A549 (cell line): Measurements from ENCODE around the gene FAM163A. TPM values are rescaled to one million over a fixed set of nuclear protein-coding genes. Genes with fewer than 3 reads are reported as not detected.

Source experiments
- ATAC-seq, 2 experiments: fragments of 200-7000 bp in 1 of 2; fragments of >200 bp in 1 of 2; cut with Nextera tagmentation in 1 of 2; cut with Tn5 transposase in 1 of 2; 3 replicates each; pipeline versions ENCODE4 v1.8.0 to v1.9.1; 2018 to 2020; ENCODE audit warnings: mild to moderate bottlenecking in 1 of 2, moderate library complexity in 1 of 2
- CTCF ChIA-PET: fragments of 300-600 bp; sonication (Branson Sonifier 250); formaldehyde crosslinking; extraction: SDS; loops from one replicate; lab custom pipeline; 2021; ENCODE audit warnings: antibody characterized with exemption, inconsistent platforms; lab: Yijun Ruan, JAX
- POLR2A ChIA-PET: fragments of 350-600 bp; formaldehyde crosslinking; extraction: SDS; loops from one replicate; lab custom pipeline; 2021; ENCODE audit warnings: antibody characterized with exemption, inconsistent platforms; lab: Yijun Ruan, JAX
- DNase-seq, 2 experiments: peaks; one replicate each; pipeline versions ENCODE4 v3.0.0 to v3.0.0-alpha.2; 2011 to 2016; ENCODE audit warnings: low read depth in 1 of 2, low spot score in 1 of 2
- FAIRE-seq: peaks from 2 replicates; lab custom pipeline; 2011; peaks lifted over from hg19 to GRCh38; lab: Jason Lieb, UNC
- H3K27ac ChIP-seq, 2 experiments: fragments of >200 bp; sonication (Bioruptor Twin); formaldehyde crosslinking; 3 replicates each; pipeline ENCODE4 v1.5.1; 2016 to 2017
- H3K4me1 ChIP-seq: fragments of >200 bp; sonication (Bioruptor Twin); formaldehyde crosslinking; 3 replicates; pipeline ENCODE4 v1.6.1; 2016
- H3K4me2 ChIP-seq: fragments of >200 bp; sonication (Bioruptor Twin); formaldehyde crosslinking; 3 replicates; pipeline ENCODE4 v1.6.1; 2016
- H3K4me3 ChIP-seq: fragments of >200 bp; sonication (Bioruptor Twin); formaldehyde crosslinking; 3 replicates; pipeline ENCODE4 v1.5.1; 2016
- H3K9me3 ChIP-seq: fragments of >200 bp; sonication (Bioruptor Twin); formaldehyde crosslinking; 3 replicates; pipeline ENCODE4 v1.6.1; 2016
- BHLHE40 ChIP-seq: IDR thresholded peaks from 2 replicates; pipeline ENCODE4 v1.6.1; 2012; ENCODE audit warnings: low read depth, low read length, inconsistent platforms
- CBX2 ChIP-seq: fragments of 200-600 bp; sonication (generic); IDR thresholded peaks from 2 replicates; pipeline ENCODE4 v1.6.1; 2016; ENCODE audit warnings: low read depth, mild to moderate bottlenecking, borderline replicate concordance
- CHD2 ChIP-seq: fragments of 150-350 bp; IDR thresholded peaks from 2 replicates; pipeline ENCODE4 v1.6.1; 2014; ENCODE audit warnings: low read length; ENCODE audit not compliant: partially characterized antibody
- EHF ChIP-seq: fragments of 250-450 bp; sonication (Bioruptor Pico); IDR thresholded peaks from 2 replicates; pipeline ENCODE4 v1.5.0; 2020; ENCODE audit warnings: mild to moderate bottlenecking
- EHMT2 ChIP-seq: fragments of 200-600 bp; sonication (generic); IDR thresholded peaks from 2 replicates; pipeline ENCODE4 v1.6.1; 2016; ENCODE audit warnings: antibody characterized with exemption, low read depth, mild to moderate bottlenecking, moderate library complexity
- ESRRA ChIP-seq: fragments of 150-350 bp; IDR thresholded peaks from 2 replicates; pipeline ENCODE4 v1.6.1; 2014; ENCODE audit warnings: mild to moderate bottlenecking, low read length, borderline replicate concordance
- HDAC2 ChIP-seq: fragments of 200-600 bp; sonication (generic); IDR thresholded peaks from 2 replicates; pipeline ENCODE4 v1.6.1; 2016
- HOXB5 ChIP-seq: fragments of 250-450 bp; sonication (Bioruptor Pico); IDR thresholded peaks from 2 replicates; pipeline ENCODE4 v1.5.0; 2020; ENCODE audit warnings: mild to moderate bottlenecking, moderate library complexity
- JUN ChIP-seq, 2 experiments: fragments of >200 bp; sonication (Bioruptor Twin); formaldehyde crosslinking; IDR thresholded peaks; 2 replicates in 1 of 2; 3 replicates in 1 of 2; pipeline ENCODE4 v1.6.1; 2016 to 2017
- JUNB ChIP-seq: fragments of >200 bp; sonication (Bioruptor Twin); formaldehyde crosslinking; IDR thresholded peaks from 2 replicates; pipeline ENCODE4 v1.6.1; 2016
- MAFK ChIP-seq: fragments of 450-650 bp; IDR thresholded peaks from 2 replicates; pipeline ENCODE4 v1.6.1; 2014; ENCODE audit not compliant: partially characterized antibody
- MAZ ChIP-seq: fragments of 150-350 bp; IDR thresholded peaks from 2 replicates; pipeline ENCODE4 v1.6.1; 2014; ENCODE audit warnings: antibody characterized with exemption, low read depth, low read length, borderline replicate concordance
- MYC ChIP-seq: IDR thresholded peaks from 2 replicates; pipeline ENCODE4 v1.6.1; 2012; ENCODE audit warnings: mild to moderate bottlenecking, inconsistent platforms, low read length, improper control_type of control experiment, borderline replicate concordance
- PHF8 ChIP-seq: fragments of 200-600 bp; sonication (generic); IDR thresholded peaks from 2 replicates; pipeline ENCODE4 v1.6.1; 2016; ENCODE audit warnings: low read depth, mild to moderate bottlenecking, antibody characterized with exemption, moderate library complexity, borderline replicate concordance
- POLR2AphosphoS2 ChIP-seq: conservative IDR thresholded peaks from 2 replicates; pipeline ENCODE4 v1.6.1; 2012; ENCODE audit warnings: low read length, improper control_type of control experiment, inconsistent platforms
- RAD21 ChIP-seq, 2 experiments: fragments of >200 bp in 1 of 2; sonication (Bioruptor Twin) in 1 of 2; formaldehyde crosslinking in 1 of 2; IDR thresholded peaks in 1 of 2; conservative IDR thresholded peaks in 1 of 2; 2 replicates in 1 of 2; 3 replicates in 1 of 2; pipeline ENCODE4 v1.6.1; 2012 to 2018; ENCODE audit warnings: inconsistent platforms in 1 of 2
- RFX5 ChIP-seq: fragments of 450-650 bp; IDR thresholded peaks from 2 replicates; pipeline ENCODE4 v1.7.1; 2014; ENCODE audit warnings: antibody characterized with exemption, mild to moderate bottlenecking, moderate library complexity
- RNF2 ChIP-seq: fragments of 200-600 bp; sonication (generic); IDR thresholded peaks from 2 replicates; pipeline ENCODE4 v1.6.1; 2016; ENCODE audit warnings: low read depth, mild to moderate bottlenecking, antibody characterized with exemption, moderate library complexity, borderline replicate concordance
- SMC3 ChIP-seq: fragments of >200 bp; sonication (Bioruptor Twin); formaldehyde crosslinking; IDR thresholded peaks from 3 replicates; pipeline ENCODE4 v1.6.1; 2018; ENCODE audit warnings: inconsistent platforms
- SREBF2 ChIP-seq: fragments of 450-650 bp; IDR thresholded peaks from 2 replicates; pipeline ENCODE4 v1.6.1; 2014; ENCODE audit warnings: mild to moderate bottlenecking, moderate library complexity
- TP53 ChIP-seq: fragments of 250-450 bp; sonication (Bioruptor Pico); IDR thresholded peaks from 2 replicates; pipeline ENCODE4 v1.5.0; 2021; ENCODE audit warnings: mild to moderate bottlenecking, moderate library complexity
- ZC3H11A ChIP-seq: fragments of 450-650 bp; IDR thresholded peaks from 2 replicates; pipeline ENCODE4 v1.6.1; 2014; ENCODE audit warnings: antibody characterized with exemption, mild to moderate bottlenecking
- ZFP36 ChIP-seq: fragments of 450-650 bp; IDR thresholded peaks from 2 replicates; pipeline ENCODE4 v1.6.1; 2014; ENCODE audit warnings: borderline replicate concordance; ENCODE audit not compliant: partially characterized antibody
- ZNF302 ChIP-seq: fragments of 250-450 bp; sonication (Bioruptor Pico); IDR thresholded peaks from 2 replicates; pipeline ENCODE4 v1.9.0; 2021; ENCODE audit warnings: inconsistent platforms, mild to moderate bottlenecking, moderate library complexity
- ZSCAN20 ChIP-seq: fragments of 250-450 bp; sonication (Bioruptor Pico); IDR thresholded peaks from 2 replicates; pipeline ENCODE4 v1.8.0; 2022; ENCODE audit warnings: mild to moderate bottlenecking, moderate library complexity
- WGBS: methylation state at CpG from one replicate; pipeline ENCODE4 v1.1.6; 2017; ENCODE audit errors: missing lambda C conversion rate; 5-methylcytosine and 5-hydroxymethylcytosine counted together
- polyA plus RNA-seq, 4 experiments: library from polyadenylated mRNA; depleted of rRNA in 3 of 4; stranded (reverse); fragments of >200 nt; fragmentation: RNase III in 1 of 4; extraction: RNeasy Plus Mini Kit Qiagen cat#74134 plus additional on column Dnase treatment in 1 of 4; gene quantifications; 2 replicates in 3 of 4; 3 replicates in 1 of 4; pipeline ENCODE4 v1.2.3, GENCODE V29; 2011 to 2017
- TF ChIP-seq, protein P1 (sequence below): fragments of 250-450 bp; sonication (Bioruptor Pico); IDR thresholded peaks from 2 replicates; pipeline ENCODE4 v1.5.0; 2020; ENCODE audit warnings: low read depth, mild to moderate bottlenecking, moderate library complexity
- TF ChIP-seq, protein P2 (sequence below): IDR thresholded peaks from 2 replicates; pipeline ENCODE4 v1.6.1; 2012; ENCODE audit warnings: low read depth, borderline replicate concordance
- TF ChIP-seq, protein P3 (sequence below): fragments of 200-600 bp; sonication (generic); IDR thresholded peaks from 2 replicates; pipeline ENCODE4 v1.6.1; 2016; ENCODE audit warnings: antibody characterized with exemption, mild to moderate bottlenecking, moderate library complexity
- TF ChIP-seq, protein P4 (sequence below): fragments of >200 bp; sonication (Bioruptor Twin); formaldehyde crosslinking; IDR thresholded peaks from 2 replicates; pipeline ENCODE4 v1.6.1; 2016
- TF ChIP-seq, protein P5 (sequence below): fragments of 450-650 bp; IDR thresholded peaks from 2 replicates; pipeline ENCODE4 v1.6.1; 2014; ENCODE audit warnings: antibody characterized with exemption

The FAM163A gene
- polyA plus RNA-seq, 2 of the 4 experiments (the other 2 are of a cell fraction): not detected

DNA sequence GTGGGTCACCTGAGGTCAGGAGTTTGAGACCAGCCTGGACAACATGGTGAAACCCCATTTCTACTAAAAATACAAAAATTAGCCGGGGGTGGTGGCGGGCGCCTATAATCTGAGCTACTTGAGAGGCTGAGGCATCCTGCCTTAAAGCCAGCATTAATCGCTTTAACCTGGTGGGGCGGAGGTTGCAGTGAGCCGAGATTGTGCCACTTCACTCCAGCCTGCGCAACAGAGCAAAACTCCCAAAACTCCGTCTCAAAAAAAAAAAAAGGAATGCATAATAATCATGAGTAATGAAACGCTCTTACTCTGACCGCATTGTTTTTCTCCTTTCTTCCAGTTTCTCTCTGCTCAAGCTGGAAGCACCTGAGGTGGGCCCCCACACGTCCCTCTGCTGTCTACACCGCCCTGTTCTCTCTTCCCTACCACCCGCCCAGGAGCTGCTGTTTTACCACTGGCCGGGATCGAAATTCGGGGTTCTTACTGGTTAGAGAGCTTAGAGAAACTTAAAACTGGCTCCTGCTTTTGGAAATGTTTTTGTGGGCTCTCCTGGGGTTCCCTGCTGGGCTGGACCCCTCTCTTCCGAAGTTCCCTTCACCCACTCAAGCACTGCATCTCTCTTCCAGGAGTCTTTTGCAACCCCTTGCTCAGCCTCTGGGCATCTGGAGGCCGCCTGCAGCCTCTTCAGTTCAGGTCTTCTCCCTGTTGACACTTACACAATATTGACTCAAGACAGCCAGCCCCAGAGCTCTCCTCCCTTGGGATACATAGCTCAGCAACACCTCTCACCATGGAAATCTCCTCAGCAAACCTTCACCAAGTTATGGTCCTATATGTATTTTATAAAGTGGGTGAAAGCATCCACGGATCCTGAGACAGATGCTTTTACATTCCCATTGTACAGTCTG lies 62.5 kb downstream of the FAM163A start:
- no peak overlapping the region for H3K27ac ChIP-seq
- no peaks in the 10 kb centered on the region for H3K4me1 ChIP-seq
- ATAC-seq (no peak), DNase-seq (no peak)
- no peak overlapping the region for H3K4me3 ChIP-seq
- no peak overlapping the region for H3K4me2 ChIP-seq
- H3K9me3 ChIP-seq: no peaks in the 10 kb centered on the region
- 68% methylated on average over 19 of the region's 19 CpGs for WGBS
- no peak for TF ChIP-seq JUN (IDR thresholded peaks at IDR 0.05)
- TF ChIP-seq SMC3: no peak
- no peak for TF ChIP-seq JUNB
- TF ChIP-seq MYC: no peak
- no peak for TF ChIP-seq SREBF2
- TF ChIP-seq EHMT2: no peak
- no peak for TF ChIP-seq CBX2
- no peak for TF ChIP-seq EHF (CRISPR knock-in tag)
- no peak for TF ChIP-seq ZFP36
- TF ChIP-seq ESRRA: no peak
- no peak for TF ChIP-seq HOXB5
- no peak for TF ChIP-seq RNF2
- TF ChIP-seq MAFK: no peak
- TF ChIP-seq, protein P1, sequence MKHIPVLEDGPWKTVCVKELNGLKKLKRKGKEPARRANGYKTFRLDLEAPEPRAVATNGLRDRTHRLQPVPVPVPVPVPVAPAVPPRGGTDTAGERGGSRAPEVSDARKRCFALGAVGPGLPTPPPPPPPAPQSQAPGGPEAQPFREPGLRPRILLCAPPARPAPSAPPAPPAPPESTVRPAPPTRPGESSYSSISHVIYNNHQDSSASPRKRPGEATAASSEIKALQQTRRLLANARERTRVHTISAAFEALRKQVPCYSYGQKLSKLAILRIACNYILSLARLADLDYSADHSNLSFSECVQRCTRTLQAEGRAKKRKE (CRISPR knock-in tag): no peak
- TF ChIP-seq PHF8: no peak
- TF ChIP-seq RFX5: no peak
- no peak for TF ChIP-seq TP53 (CRISPR knock-in tag)
- TF ChIP-seq, protein P2, sequence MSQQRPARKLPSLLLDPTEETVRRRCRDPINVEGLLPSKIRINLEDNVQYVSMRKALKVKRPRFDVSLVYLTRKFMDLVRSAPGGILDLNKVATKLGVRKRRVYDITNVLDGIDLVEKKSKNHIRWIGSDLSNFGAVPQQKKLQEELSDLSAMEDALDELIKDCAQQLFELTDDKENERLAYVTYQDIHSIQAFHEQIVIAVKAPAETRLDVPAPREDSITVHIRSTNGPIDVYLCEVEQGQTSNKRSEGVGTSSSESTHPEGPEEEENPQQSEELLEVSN: no peak
- TF ChIP-seq, all 56 proteins: peak for 0
- no peak for FAIRE-seq
- POLR2A ChIA-PET: no interaction called here
- CTCF ChIA-PET: interaction anchor here (0.6 to 16.1 kb wide), 7 partner anchors 8 to 1267 kb away, joined by 3 to 644 read pairs (median 4); no protein-coding TSS in a partner anchor

DNA sequence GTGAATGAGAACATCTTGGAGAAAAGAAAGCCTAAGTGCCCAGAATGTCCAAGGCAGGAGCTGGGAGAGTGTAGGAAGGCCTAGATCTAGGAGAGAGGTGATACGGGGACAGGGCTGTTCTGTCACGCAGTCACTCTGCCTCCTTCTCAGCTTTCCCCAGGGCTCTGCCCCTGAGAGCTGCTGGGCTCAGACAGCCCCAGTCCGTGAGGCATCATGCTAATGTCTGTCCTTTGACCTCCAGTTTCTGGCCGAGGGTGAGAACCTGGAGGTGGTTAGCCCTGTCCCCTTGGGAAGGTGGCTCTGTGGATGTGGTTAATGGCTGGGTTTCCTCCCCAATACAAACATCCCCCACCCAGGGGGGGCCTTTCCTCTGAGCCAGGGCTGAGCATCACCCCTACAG lies 63.2 kb downstream of the FAM163A start:
- DNase-seq (no peak), FAIRE-seq (no peak), ATAC-seq (no peak)
- Histone ChIP-seq H3K4me3 (no peak overlapping the region), H3K27ac (no peak overlapping the region), H3K9me3 (no peaks in the 10 kb centered on the region), H3K4me2 (no peak overlapping the region), H3K4me1 (no peaks in the 10 kb centered on the region)
- WGBS: 60% methylated on average over 4 of the region's 4 CpGs
- POLR2A ChIA-PET: no interaction called here
- CTCF ChIA-PET: interaction anchor here (0.9 to 16.1 kb wide), 6 partner anchors 9 to 102 kb away, joined by 3 to 644 read pairs (median 12); no protein-coding TSS in a partner anchor
- no peak for TF ChIP-seq JUNB
- no peak for TF ChIP-seq MAZ
- TF ChIP-seq RAD21 (conservative IDR thresholded peaks at IDR 0.05 in 1 of 2, IDR thresholded peaks at IDR 0.05 in 1 of 2): no peak
- TF ChIP-seq BHLHE40: no peak
- TF ChIP-seq, protein P3, sequence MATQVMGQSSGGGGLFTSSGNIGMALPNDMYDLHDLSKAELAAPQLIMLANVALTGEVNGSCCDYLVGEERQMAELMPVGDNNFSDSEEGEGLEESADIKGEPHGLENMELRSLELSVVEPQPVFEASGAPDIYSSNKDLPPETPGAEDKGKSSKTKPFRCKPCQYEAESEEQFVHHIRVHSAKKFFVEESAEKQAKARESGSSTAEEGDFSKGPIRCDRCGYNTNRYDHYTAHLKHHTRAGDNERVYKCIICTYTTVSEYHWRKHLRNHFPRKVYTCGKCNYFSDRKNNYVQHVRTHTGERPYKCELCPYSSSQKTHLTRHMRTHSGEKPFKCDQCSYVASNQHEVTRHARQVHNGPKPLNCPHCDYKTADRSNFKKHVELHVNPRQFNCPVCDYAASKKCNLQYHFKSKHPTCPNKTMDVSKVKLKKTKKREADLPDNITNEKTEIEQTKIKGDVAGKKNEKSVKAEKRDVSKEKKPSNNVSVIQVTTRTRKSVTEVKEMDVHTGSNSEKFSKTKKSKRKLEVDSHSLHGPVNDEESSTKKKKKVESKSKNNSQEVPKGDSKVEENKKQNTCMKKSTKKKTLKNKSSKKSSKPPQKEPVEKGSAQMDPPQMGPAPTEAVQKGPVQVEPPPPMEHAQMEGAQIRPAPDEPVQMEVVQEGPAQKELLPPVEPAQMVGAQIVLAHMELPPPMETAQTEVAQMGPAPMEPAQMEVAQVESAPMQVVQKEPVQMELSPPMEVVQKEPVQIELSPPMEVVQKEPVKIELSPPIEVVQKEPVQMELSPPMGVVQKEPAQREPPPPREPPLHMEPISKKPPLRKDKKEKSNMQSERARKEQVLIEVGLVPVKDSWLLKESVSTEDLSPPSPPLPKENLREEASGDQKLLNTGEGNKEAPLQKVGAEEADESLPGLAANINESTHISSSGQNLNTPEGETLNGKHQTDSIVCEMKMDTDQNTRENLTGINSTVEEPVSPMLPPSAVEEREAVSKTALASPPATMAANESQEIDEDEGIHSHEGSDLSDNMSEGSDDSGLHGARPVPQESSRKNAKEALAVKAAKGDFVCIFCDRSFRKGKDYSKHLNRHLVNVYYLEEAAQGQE: no peak
- TF ChIP-seq, protein P2: no peak
- no peak for TF ChIP-seq CHD2
- TF ChIP-seq ZC3H11A: no peak
- TF ChIP-seq ZNF302: no peak
- TF ChIP-seq, protein P4, sequence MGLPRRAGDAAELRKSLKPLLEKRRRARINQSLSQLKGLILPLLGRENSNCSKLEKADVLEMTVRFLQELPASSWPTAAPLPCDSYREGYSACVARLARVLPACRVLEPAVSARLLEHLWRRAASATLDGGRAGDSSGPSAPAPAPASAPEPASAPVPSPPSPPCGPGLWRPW: no peak
- TF ChIP-seq HOXB5: no peak
- no peak for TF ChIP-seq JUN (IDR thresholded peaks at IDR 0.05)
- TF ChIP-seq HDAC2: no peak
- TF ChIP-seq, protein P5, sequence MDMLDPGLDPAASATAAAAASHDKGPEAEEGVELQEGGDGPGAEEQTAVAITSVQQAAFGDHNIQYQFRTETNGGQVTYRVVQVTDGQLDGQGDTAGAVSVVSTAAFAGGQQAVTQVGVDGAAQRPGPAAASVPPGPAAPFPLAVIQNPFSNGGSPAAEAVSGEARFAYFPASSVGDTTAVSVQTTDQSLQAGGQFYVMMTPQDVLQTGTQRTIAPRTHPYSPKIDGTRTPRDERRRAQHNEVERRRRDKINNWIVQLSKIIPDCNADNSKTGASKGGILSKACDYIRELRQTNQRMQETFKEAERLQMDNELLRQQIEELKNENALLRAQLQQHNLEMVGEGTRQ: no peak
- TF ChIP-seq POLR2AphosphoS2: no peak
- no peak for TF ChIP-seq ZSCAN20
